IMR-90 (cell line): ENCODE data around the gene GP5.

Source experiments
- BHLHE40 ChIP-seq: fragments of 150-350 bp; IDR thresholded peaks from 2 replicates; pipeline ENCODE4 v1.6.1; 2016; ENCODE audit warnings: mild to moderate bottlenecking, low read depth, low read length
- CEBPB ChIP-seq: IDR thresholded peaks from 2 replicates; pipeline ENCODE4 v1.6.1; 2012; ENCODE audit warnings: low read depth, low read length, improper control_type of control experiment
- FOS ChIP-seq: fragments of 150-350 bp; IDR thresholded peaks from 2 replicates; pipeline ENCODE4 v1.6.1; 2016; ENCODE audit warnings: low read depth, low read length
- MAZ ChIP-seq: IDR thresholded peaks from 2 replicates; pipeline ENCODE4 v1.6.1; 2012; ENCODE audit warnings: low read depth, mild to moderate bottlenecking, low read length, improper control_type of control experiment, moderate library complexity, borderline replicate concordance
- MXI1 ChIP-seq: IDR thresholded peaks from 2 replicates; pipeline ENCODE4 v1.6.1; 2012; ENCODE audit warnings: low read depth, mild to moderate bottlenecking, low read length, moderate library complexity, borderline replicate concordance
- POLR2A ChIP-seq: IDR thresholded peaks from 2 replicates; pipeline ENCODE4 v1.6.1; 2012; ENCODE audit warnings: mild to moderate bottlenecking, low read depth, low read length
- RAD21 ChIP-seq: IDR thresholded peaks from 2 replicates; pipeline ENCODE4 v1.6.1; 2012; ENCODE audit warnings: low read length, improper control_type of control experiment
- RCOR1 ChIP-seq: IDR thresholded peaks from 2 replicates; pipeline ENCODE4 v1.6.1; 2012; ENCODE audit warnings: mild to moderate bottlenecking, low read length, improper control_type of control experiment; ENCODE audit not compliant: insufficient replicate concordance
- SMC3 ChIP-seq: fragments of 150-350 bp; IDR thresholded peaks from 2 replicates; pipeline ENCODE4 v1.6.1; 2016; ENCODE audit warnings: low read depth, mild to moderate bottlenecking, antibody characterized with exemption, low read length, moderate library complexity
- TF ChIP-seq, protein P1 (sequence below): conservative IDR thresholded peaks from 2 replicates; pipeline ENCODE4 v1.5.1; 2012; ENCODE audit warnings: mild to moderate bottlenecking, low read depth, low read length, improper control_type of control experiment
- TF ChIP-seq, protein P2 (sequence below): fragments of 150-350 bp; IDR thresholded peaks from 2 replicates; pipeline ENCODE4 v1.6.1; 2017; ENCODE audit warnings: mild to moderate bottlenecking, antibody characterized with exemption, low read length, low read depth

DNA sequence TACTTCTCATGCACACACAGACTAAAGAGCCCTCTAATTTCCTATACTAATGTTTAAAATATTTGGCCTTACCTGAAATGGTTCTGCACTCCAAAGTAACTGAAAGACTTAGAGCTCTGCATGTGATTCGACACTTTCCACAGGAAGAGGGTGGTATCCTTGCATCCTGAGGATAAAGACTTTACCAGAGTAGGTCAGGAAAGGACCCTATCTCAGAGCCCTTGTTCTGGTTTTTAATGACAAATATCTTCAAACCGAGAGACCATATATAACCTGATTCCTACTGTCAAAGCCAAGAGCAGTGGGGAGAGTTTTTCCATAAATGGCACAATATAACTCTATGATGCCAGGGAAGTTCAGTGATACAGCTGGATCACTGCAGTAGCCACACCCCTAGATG, at the start of gene GP5:
- TF ChIP-seq, protein P1, sequence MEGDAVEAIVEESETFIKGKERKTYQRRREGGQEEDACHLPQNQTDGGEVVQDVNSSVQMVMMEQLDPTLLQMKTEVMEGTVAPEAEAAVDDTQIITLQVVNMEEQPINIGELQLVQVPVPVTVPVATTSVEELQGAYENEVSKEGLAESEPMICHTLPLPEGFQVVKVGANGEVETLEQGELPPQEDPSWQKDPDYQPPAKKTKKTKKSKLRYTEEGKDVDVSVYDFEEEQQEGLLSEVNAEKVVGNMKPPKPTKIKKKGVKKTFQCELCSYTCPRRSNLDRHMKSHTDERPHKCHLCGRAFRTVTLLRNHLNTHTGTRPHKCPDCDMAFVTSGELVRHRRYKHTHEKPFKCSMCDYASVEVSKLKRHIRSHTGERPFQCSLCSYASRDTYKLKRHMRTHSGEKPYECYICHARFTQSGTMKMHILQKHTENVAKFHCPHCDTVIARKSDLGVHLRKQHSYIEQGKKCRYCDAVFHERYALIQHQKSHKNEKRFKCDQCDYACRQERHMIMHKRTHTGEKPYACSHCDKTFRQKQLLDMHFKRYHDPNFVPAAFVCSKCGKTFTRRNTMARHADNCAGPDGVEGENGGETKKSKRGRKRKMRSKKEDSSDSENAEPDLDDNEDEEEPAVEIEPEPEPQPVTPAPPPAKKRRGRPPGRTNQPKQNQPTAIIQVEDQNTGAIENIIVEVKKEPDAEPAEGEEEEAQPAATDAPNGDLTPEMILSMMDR = no peak
- TF ChIP-seq FOS = no peak
- no peak for TF ChIP-seq POLR2A
- no peak for TF ChIP-seq MAZ
- TF ChIP-seq, protein P2, sequence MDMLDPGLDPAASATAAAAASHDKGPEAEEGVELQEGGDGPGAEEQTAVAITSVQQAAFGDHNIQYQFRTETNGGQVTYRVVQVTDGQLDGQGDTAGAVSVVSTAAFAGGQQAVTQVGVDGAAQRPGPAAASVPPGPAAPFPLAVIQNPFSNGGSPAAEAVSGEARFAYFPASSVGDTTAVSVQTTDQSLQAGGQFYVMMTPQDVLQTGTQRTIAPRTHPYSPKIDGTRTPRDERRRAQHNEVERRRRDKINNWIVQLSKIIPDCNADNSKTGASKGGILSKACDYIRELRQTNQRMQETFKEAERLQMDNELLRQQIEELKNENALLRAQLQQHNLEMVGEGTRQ = no peak
- TF ChIP-seq RAD21 = no peak
- no peak for TF ChIP-seq SMC3
- TF ChIP-seq RCOR1 = no peak
- TF ChIP-seq MXI1 = no peak
- no peak for TF ChIP-seq CEBPB
- no peak for TF ChIP-seq BHLHE40
